Measurements from ENCODE around the gene DTWD1.
"Not testable (repeated sequence)": the region's sequence is repeated elsewhere in the genome, so short reads cannot be mapped to it uniquely, and the experiment has no call there.

Gene DTWD1

GRCh38 chr15:49686599-49686998 is 65.8 kb downstream of the DTWD1 start:
- H3K9me3 ChIP-seq (ENCODE audit: insufficient read depth, low read depth, low read length), result no peaks in the 10 kb centered on the region
- H3K4me1 ChIP-seq (ENCODE audit: insufficient read depth, low read length), result no peaks in the 10 kb centered on the region
- H3K9ac ChIP-seq (ENCODE audit: low read depth, low read length), result no peak overlapping the region
- no peak overlapping the region for H3K27ac ChIP-seq (ENCODE audit: low read length)
- H3K27me3 ChIP-seq (ENCODE audit: insufficient read depth, low read length), result no peaks in the 10 kb centered on the region
- no peaks in the 10 kb centered on the region for H3K36me3 ChIP-seq (ENCODE audit: insufficient read depth, low read depth, low read length)
- no peak overlapping the region for H3K4me3 ChIP-seq (ENCODE audit: low read length)

- Histone ChIP-seq H3K4me1 (ENCODE audit: insufficient read depth, low read length) (no peaks in the 10 kb centered on the region), H3K27me3 (ENCODE audit: insufficient read depth, low read length) (no peaks in the 10 kb centered on the region), H3K9me3 (ENCODE audit: insufficient read depth, low read depth, low read length) (no peaks in the 10 kb centered on the region), H3K27ac (ENCODE audit: low read length) (no peak overlapping the region), H3K9ac (ENCODE audit: low read depth, low read length) (no peak overlapping the region), H3K4me3 (ENCODE audit: low read length) (no peak overlapping the region), H3K36me3 (ENCODE audit: insufficient read depth, low read depth, low read length) (no peaks in the 10 kb centered on the region)
Measured at GRCh38 chr15:49688135-49688790, 67.4 kb downstream of the DTWD1 start.

- Histone ChIP-seq H3K36me3 (ENCODE audit: insufficient read depth, low read depth, low read length) (no peaks in the 10 kb centered on the region), H3K4me3 (ENCODE audit: low read length) (no peak overlapping the region), H3K27ac (ENCODE audit: low read length) (no peak overlapping the region), H3K9ac (ENCODE audit: low read depth, low read length) (no peak overlapping the region), H3K4me1 (ENCODE audit: insufficient read depth, low read length) (no peaks in the 10 kb centered on the region), H3K9me3 (ENCODE audit: insufficient read depth, low read depth, low read length) (no peaks in the 10 kb centered on the region), H3K27me3 (ENCODE audit: insufficient read depth, low read length) (no peaks in the 10 kb centered on the region)
Measured at GRCh38 chr15:49692514-49693090, 71.8 kb downstream of the DTWD1 start.

- H3K9ac ChIP-seq (ENCODE audit: low read depth, low read length), result no peak overlapping the region
- no peak overlapping the region for H3K27ac ChIP-seq (ENCODE audit: low read length)
- no peak overlapping the region for H3K4me3 ChIP-seq (ENCODE audit: low read length)
Measured at GRCh38 chr15:49693498-49693897, 72.7 kb downstream of the DTWD1 start.

GRCh38 chr15:49696433-49696832 is 75.6 kb downstream of the DTWD1 start:
- no peaks in the 10 kb centered on the region for H3K4me1 ChIP-seq (ENCODE audit: insufficient read depth, low read length)
- no peaks in the 10 kb centered on the region for H3K9me3 ChIP-seq (ENCODE audit: insufficient read depth, low read depth, low read length)

More at GRCh38 chr15:49693498-49693897, 72.7 kb downstream of the DTWD1 start:
- Histone ChIP-seq H3K4me1 (ENCODE audit: insufficient read depth, low read length) (no peaks in the 10 kb centered on the region), H3K27me3 (ENCODE audit: insufficient read depth, low read length) (no peaks in the 10 kb centered on the region), H3K9me3 (ENCODE audit: insufficient read depth, low read depth, low read length) (no peaks in the 10 kb centered on the region), H3K36me3 (ENCODE audit: insufficient read depth, low read depth, low read length) (no peaks in the 10 kb centered on the region)

GRCh38 chr15:49697121-49697520 is 76.3 kb downstream of the DTWD1 start:
- H3K27ac ChIP-seq (ENCODE audit: low read length), result no peak overlapping the region
- no peak overlapping the region for H3K9ac ChIP-seq (ENCODE audit: low read depth, low read length)
- H3K4me1 ChIP-seq (ENCODE audit: insufficient read depth, low read length), result no peaks in the 10 kb centered on the region
- no peaks in the 10 kb centered on the region for H3K36me3 ChIP-seq (ENCODE audit: insufficient read depth, low read depth, low read length)
- H3K27me3 ChIP-seq (ENCODE audit: insufficient read depth, low read length), result no peaks in the 10 kb centered on the region
- no peaks in the 10 kb centered on the region for H3K9me3 ChIP-seq (ENCODE audit: insufficient read depth, low read depth, low read length)
- no peak overlapping the region for H3K4me3 ChIP-seq (ENCODE audit: low read length)

More at GRCh38 chr15:49696433-49696832, 75.6 kb downstream of the DTWD1 start:
- Histone ChIP-seq H3K9ac (ENCODE audit: low read depth, low read length) (no peak overlapping the region), H3K27ac (ENCODE audit: low read length) (no peak overlapping the region), H3K27me3 (ENCODE audit: insufficient read depth, low read length) (no peaks in the 10 kb centered on the region), H3K36me3 (ENCODE audit: insufficient read depth, low read depth, low read length) (no peaks in the 10 kb centered on the region), H3K4me3 (ENCODE audit: low read length) (no peak overlapping the region)

GRCh38 chr15:49702982-49703381 is 82.1 kb downstream of the DTWD1 start:
- H3K9me3 ChIP-seq (ENCODE audit: insufficient read depth, low read depth, low read length); H3K9ac ChIP-seq (ENCODE audit: low read depth, low read length); H3K27me3 ChIP-seq (ENCODE audit: insufficient read depth, low read length); H3K36me3 ChIP-seq (ENCODE audit: insufficient read depth, low read depth, low read length); H3K27ac ChIP-seq (ENCODE audit: low read length); H3K4me3 ChIP-seq (ENCODE audit: low read length); H3K4me1 ChIP-seq (ENCODE audit: insufficient read depth, low read length): not testable (repeated sequence)

Measured in iPS-20b (cell line).